Measurements from ENCODE around the gene SENP5. TPM values are rescaled to one million over a fixed set of nuclear protein-coding genes. Genes with fewer than 3 reads are reported as not detected.
"Not testable (repeated sequence)": the region's sequence is repeated elsewhere in the genome, so short reads cannot be mapped to it uniquely, and the experiment has no call there.

Gene SENP5
- total and polyA plus RNA-seq, 7 donors = 4.2 to 54.6 (median 41.5) TPM

- WGBS, 2 donors = 0% methylated on average over 77 of the region's 77 CpGs
- peak; percentile 99 for DNase-seq
- H3K9me3 ChIP-seq = no peaks in the 10 kb centered on the region
- intact Hi-C loops (cut with DNase I) = loop anchor here (1.0 to 10.0 kb wide), 6 partner anchors 28 to 374 kb away; partner anchors contain the start of genes CEP19, FBXO45, PIGX and SENP5
- peak within 1 kb of the TSS; percentile 86 to 94 (median 94) for H3K27ac ChIP-seq
- TF ChIP-seq EP300 (IDR thresholded peaks at IDR 0.05) (peak in 1 of 4 donors; percentile 56), CTCF (IDR thresholded peaks at IDR 0.05) (peak; percentile 42 to 82 (median 50)), POLR2A (IDR thresholded peaks at IDR 0.05) (peak; percentile 69 to 79), POLR2AphosphoS5 (IDR thresholded peaks at IDR 0.05) (peak; percentile 82 to 96 (median 95))
- no peaks in the 10 kb centered on the region for H3K27me3 ChIP-seq
- H3K4me1 ChIP-seq = peaks cover 0 to 37% (median 25%) of the 10 kb centered on the region in 4 donors
- H3K36me3 ChIP-seq = peaks cover 4 to 22% (median 13%) of the 10 kb centered on the region in 4 donors
- H3K4me3 ChIP-seq = peak within 1 kb of the TSS; percentile 84 to 100 (median 98)
Observed at GRCh38 chr3:196942226-196942914, 74.7 kb downstream of the SENP5 start, which contains the start of gene NCBP2. TSS of gene NCBP2 (minus strand) at chr3:196942528. CDS start at chr3:196942503, 25 bp downstream.

- TF ChIP-seq EP300 (IDR thresholded peaks at IDR 0.05) (no peak), POLR2A (IDR thresholded peaks at IDR 0.05) (no peak), POLR2AphosphoS5 (IDR thresholded peaks at IDR 0.05) (no peak), CTCF (IDR thresholded peaks at IDR 0.05) (no peak)
- intact Hi-C loops (cut with DNase I) = loop anchor here (1.0 to 10.0 kb wide), 6 partner anchors 27 to 374 kb away; partner anchors contain the start of genes CEP19, FBXO45, PIGX and SENP5
- Histone ChIP-seq H3K36me3 (peaks cover 0 to 17% (median 8%) of the 10 kb centered on the region in 4 donors), H3K4me3 (peak overlapping the region; percentile 84 to 100 (median 98)), H3K9me3 (no peaks in the 10 kb centered on the region), H3K4me1 (peaks cover 0 to 37% (median 25%) of the 10 kb centered on the region in 4 donors), H3K27me3 (no peaks in the 10 kb centered on the region), H3K27ac (peak overlapping the region; percentile 86 to 94 (median 94))
- WGBS, 2 donors = 0% methylated on average over 25 of the region's 25 CpGs
- DNase-seq = no peak
Observed at GRCh38 chr3:196942915-196943277, 75.2 kb downstream of the SENP5 start.

GRCh38 chr3:196944037-196944790 is 76.5 kb downstream of the SENP5 start:
- H3K4me3 ChIP-seq, H3K27ac ChIP-seq, DNase-seq, H3K9me3 ChIP-seq, H3K36me3 ChIP-seq, H3K27me3 ChIP-seq: not testable (repeated sequence)
- intact Hi-C loops (cut with DNase I) = loop anchor here (10.0 kb wide), 2 partner anchors 199 to 229 kb away; partner anchors contain the start of genes CEP19 and PIGX
- H3K4me1 ChIP-seq = peaks cover 0 to 37% (median 25%) of the 10 kb centered on the region in 4 donors
- 61 to 72% methylated on average over 14 of the region's 14 CpGs for WGBS, 2 donors

- Histone ChIP-seq H3K27me3 (no peaks in the 10 kb centered on the region), H3K4me1 (peaks cover 0 to 19% (median 12%) of the 10 kb centered on the region in 4 donors), H3K27ac (no peak overlapping the region), H3K36me3 (peaks cover 0 to 10% (median 0%) of the 10 kb centered on the region in 4 donors), H3K4me3 (no peak overlapping the region), H3K9me3 (no peaks in the 10 kb centered on the region)
- TF ChIP-seq POLR2AphosphoS5 (IDR thresholded peaks at IDR 0.05) (no peak), EP300 (IDR thresholded peaks at IDR 0.05) (no peak), CTCF (IDR thresholded peaks at IDR 0.05) (no peak), POLR2A (IDR thresholded peaks at IDR 0.05) (no peak)
- no peak for DNase-seq
- WGBS, 2 donors = 87 to 90% methylated on average over 10 of the region's 10 CpGs
- intact Hi-C loops (cut with DNase I) = loop anchor here (10.0 kb wide), 2 partner anchors 202 to 232 kb away; partner anchors contain the start of genes CEP19 and PIGX
Observed at GRCh38 chr3:196947136-196947859, 79.6 kb downstream of the SENP5 start.
